K562 (cell line): ENCODE data around the gene PDCD1. TPM values are rescaled to one million over a fixed set of nuclear protein-coding genes. Genes with fewer than 3 reads are reported as not detected.
A peak's percentile ranks its signal among the peaks of the same experiment; 100 is the strongest.

Experiments
- ADNP ChIP-seq: fragments of 200-800 bp; sonication (Bioruptor generic); IDR thresholded peaks from 2 replicates; pipeline ENCODE4 v1.6.1; 2016; ENCODE audit warnings: missing genetic modification characterization, missing compliant biosample characterization
- BMI1 ChIP-seq: fragments of 150-350 bp; IDR thresholded peaks from 2 replicates; pipeline ENCODE4 v1.6.1; 2014; ENCODE audit warnings: low read length
- CBX1 ChIP-seq: sonication (generic); IDR thresholded peaks from 2 replicates; pipeline ENCODE4 v1.6.1; 2016; ENCODE audit warnings: antibody characterized with exemption, low read depth, mild to moderate bottlenecking
- CREB3 ChIP-seq: fragments of 450-650 bp; conservative IDR thresholded peaks from 2 replicates; pipeline ENCODE4 v1.6.1; 2016; ENCODE audit warnings: missing genetic modification characterization, low read depth, mild to moderate bottlenecking, missing compliant biosample characterization, moderate library complexity
- E2F5 ChIP-seq: sonication (generic); formaldehyde crosslinking; IDR thresholded peaks from 2 replicates; pipeline ENCODE4 v1.8.0; 2022; ENCODE audit warnings: mild to moderate bottlenecking, missing genetic modification reagents
- GATA2 ChIP-seq: sonication (generic); formaldehyde crosslinking; IDR thresholded peaks from 2 replicates; pipeline ENCODE4 v1.4.0; 2020; ENCODE audit warnings: mild to moderate bottlenecking, missing genetic modification reagents
- HOMEZ ChIP-seq: fragments of 250-450 bp; sonication (Bioruptor Pico); IDR thresholded peaks from 2 replicates; pipeline ENCODE4 v1.4.0; 2020; ENCODE audit warnings: mild to moderate bottlenecking, moderate library complexity
- IFI16 ChIP-seq: fragments of 250-450 bp; sonication (Bioruptor Pico); IDR thresholded peaks from 2 replicates; pipeline ENCODE4 v2.1.2; 2022; ENCODE audit warnings: mild to moderate bottlenecking, inconsistent platforms
- MTA3 ChIP-seq: fragments of 450-650 bp; formaldehyde crosslinking; IDR thresholded peaks from 2 replicates; pipeline ENCODE4 v1.6.1; 2017; ENCODE audit warnings: mild to moderate bottlenecking, borderline replicate concordance
- NFYB ChIP-seq: IDR thresholded peaks from 2 replicates; pipeline ENCODE4 v1.6.1; 2011; ENCODE audit warnings: mild to moderate bottlenecking, moderate library complexity; ENCODE audit not compliant: insufficient read length; ENCODE audit errors: extremely low read depth
- PML ChIP-seq: IDR thresholded peaks from 2 replicates; pipeline ENCODE4 v1.6.1; 2012; ENCODE audit warnings: low read length, inconsistent platforms
- SAP30 ChIP-seq: fragments of 200-600 bp; sonication (generic); IDR thresholded peaks from 2 replicates; pipeline ENCODE4 v1.6.1; 2012; ENCODE audit warnings: borderline replicate concordance, low read depth, mild to moderate bottlenecking, moderate library complexity, low read length, control low read depth, inconsistent platforms; ENCODE audit not compliant: insufficient read depth, poor library complexity, severe bottlenecking
- SMARCC2 ChIP-seq: fragments of 450-650 bp; IDR thresholded peaks from 2 replicates; pipeline ENCODE4 v1.6.1; 2017; ENCODE audit warnings: antibody characterized with exemption, moderate library complexity, mild to moderate bottlenecking, low read depth
- SP1 ChIP-seq: sonication (generic); formaldehyde crosslinking; IDR thresholded peaks from 2 replicates; pipeline ENCODE4 v1.8.1; 2022; ENCODE audit warnings: mild to moderate bottlenecking, missing genetic modification reagents
- STAT5B ChIP-seq: fragments of 250-450 bp; sonication (Bioruptor Pico); IDR thresholded peaks from 2 replicates; pipeline ENCODE4 v1.8.0; 2021; ENCODE audit warnings: mild to moderate bottlenecking, inconsistent platforms
- ZNF146 ChIP-seq: IDR thresholded peaks from one replicate; pipeline ENCODE4 v1.6.1; 2018; ENCODE audit warnings: missing compliant biosample characterization; ENCODE audit not compliant: unreplicated experiment
- ZNF76 ChIP-seq: fragments of 250-450 bp; sonication (Bioruptor Pico); IDR thresholded peaks from 2 replicates; pipeline ENCODE4 v1.4.0; 2020; ENCODE audit warnings: mild to moderate bottlenecking, moderate library complexity, borderline replicate concordance
- ZNF764 ChIP-seq: fragments of 250-450 bp; sonication (Bioruptor Pico); IDR thresholded peaks from 2 replicates; pipeline ENCODE4 v1.4.0; 2020; ENCODE audit warnings: low read depth, mild to moderate bottlenecking, moderate library complexity
- ZSCAN32 ChIP-seq: fragments of 450-650 bp; formaldehyde crosslinking; IDR thresholded peaks from 2 replicates; pipeline ENCODE4 v1.4.0; 2020; ENCODE audit warnings: mild to moderate bottlenecking, moderate library complexity
- polyA plus RNA-seq, 8 experiments: library from polyadenylated mRNA; depleted of rRNA in 4 of 8; stranded (reverse) in 5 of 8; unstranded in 3 of 8; fragments of >200 nt; fragmentation: Nextera tagmentation in 2 of 8; fragmentation: Illumina TruSeq in 1 of 8; extraction: Ambion mirVana in 2 of 8; extraction: Trizol in 1 of 8; gene quantifications; 2 replicates each; pipeline versions ENCODE4 v1.2.1 to v1.2.3, GENCODE V29; 2011 to 2014; ENCODE audit warnings: inconsistent platforms in 1 of 8, missing spikeins in 1 of 8
- total RNA-seq, 7 experiments: library from RNA; depleted of rRNA in 6 of 7; stranded (reverse); fragments of >200 nt in 6 of 7; fragmentation: Illumina TruSeq in 2 of 7; extraction: Trizol in 2 of 7; gene quantifications; 2 replicates each; pipeline versions ENCODE4 v1.2.1 to v1.2.3, GENCODE V29; 2011 to 2021; ENCODE audit warnings: low replicate concordance in 1 of 7
- TF ChIP-seq, protein P1 (sequence below): fragments of 250-450 bp; sonication (Bioruptor Pico); IDR thresholded peaks from 2 replicates; pipeline ENCODE4 v1.4.0; 2020
- TF ChIP-seq, protein P2 (sequence below): IDR thresholded peaks from 2 replicates; pipeline ENCODE4 v1.6.1; 2012; ENCODE audit warnings: low read depth, low read length, improper control_type of control experiment, borderline replicate concordance

Gene PDCD1
- total and polyA plus RNA-seq, 9 of the 15 experiments (the other 6 are each of a cell fraction or from before 2014, with no cell fraction given) = 0.15 to 2.5 (median 1.0) TPM; not detected in 2

GRCh38 chr2:241892299-241893137 lies 33.8 kb upstream of the PDCD1 start (continued):
- TF ChIP-seq PML (peak; percentile 67; the same call in 1 of the 2 replicates), ZSCAN32 (no peak), IFI16 (CRISPR knock-in tag) (no peak), SMARCC2 (peak; percentile 75), ZNF764 (CRISPR knock-in tag) (no peak), MTA3 (no peak; the same call in 1 of the 2 replicates), BMI1 (no peak), NFYB (no peak), ADNP (tag) (no peak), HOMEZ (CRISPR knock-in tag) (no peak), ZNF76 (no peak), CBX1 (no peak), GATA2 (CRISPR knock-in tag) (peak; percentile 47; the same call in 1 of the 2 replicates), STAT5B (CRISPR knock-in tag) (no peak), SAP30 (no peak), SP1 (CRISPR knock-in tag) (no peak), E2F5 (CRISPR knock-in tag) (no peak), ZNF146 (no peak), CREB3 (tag) (no peak; the same call in 1 of the 2 replicates)
- TF ChIP-seq, protein P1, sequence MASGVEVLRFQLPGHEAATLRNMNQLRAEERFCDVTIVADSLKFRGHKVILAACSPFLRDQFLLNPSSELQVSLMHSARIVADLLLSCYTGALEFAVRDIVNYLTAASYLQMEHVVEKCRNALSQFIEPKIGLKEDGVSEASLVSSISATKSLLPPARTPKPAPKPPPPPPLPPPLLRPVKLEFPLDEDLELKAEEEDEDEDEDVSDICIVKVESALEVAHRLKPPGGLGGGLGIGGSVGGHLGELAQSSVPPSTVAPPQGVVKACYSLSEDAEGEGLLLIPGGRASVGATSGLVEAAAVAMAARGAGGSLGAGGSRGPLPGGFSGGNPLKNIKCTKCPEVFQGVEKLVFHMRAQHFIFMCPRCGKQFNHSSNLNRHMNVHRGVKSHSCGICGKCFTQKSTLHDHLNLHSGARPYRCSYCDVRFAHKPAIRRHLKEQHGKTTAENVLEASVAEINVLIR (CRISPR knock-in tag) = no peak
- TF ChIP-seq, protein P2, sequence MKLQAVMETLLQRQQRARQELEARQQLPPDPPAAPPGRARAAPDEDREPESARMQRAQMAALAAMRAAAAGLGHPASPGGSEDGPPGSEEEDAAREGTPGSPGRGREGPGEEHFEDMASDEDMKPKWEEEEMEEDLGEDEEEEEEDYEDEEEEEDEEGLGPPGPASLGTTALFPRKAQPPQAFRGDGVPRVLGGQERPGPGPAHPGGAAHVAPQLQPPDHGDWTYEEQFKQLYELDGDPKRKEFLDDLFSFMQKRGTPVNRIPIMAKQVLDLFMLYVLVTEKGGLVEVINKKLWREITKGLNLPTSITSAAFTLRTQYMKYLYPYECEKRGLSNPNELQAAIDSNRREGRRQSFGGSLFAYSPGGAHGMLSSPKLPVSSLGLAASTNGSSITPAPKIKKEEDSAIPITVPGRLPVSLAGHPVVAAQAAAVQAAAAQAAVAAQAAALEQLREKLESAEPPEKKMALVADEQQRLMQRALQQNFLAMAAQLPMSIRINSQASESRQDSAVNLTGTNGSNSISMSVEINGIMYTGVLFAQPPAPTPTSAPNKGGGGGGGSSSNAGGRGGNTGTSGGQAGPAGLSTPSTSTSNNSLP = 0 out of 2 replicates have a peak, but pooled peaks have one; percentile 34
